Myocyte (in vitro differentiated cells): ENCODE data around the gene ENPP1. TPM values are rescaled to one million over a fixed set of nuclear protein-coding genes. Genes with fewer than 3 reads are reported as not detected.
A peak's percentile ranks its signal among the peaks of the same experiment; 100 is the strongest.
"Not testable (repeated sequence)": the region's sequence is repeated elsewhere in the genome, so short reads cannot be mapped to it uniquely, and the experiment has no call there.

ENCODE experiments used
- DNase-seq: peaks from one replicate; pipeline ENCODE4 v3.0.0-alpha.2; 2012; ENCODE audit warnings: low read depth
- total RNA-seq: library from RNA; depleted of rRNA; stranded (reverse); fragments of >200 nt; gene quantifications from 2 replicates; pipeline ENCODE4 v1.2.3, GENCODE V29; 2014

Gene ENPP1
- total RNA-seq, 1 donor from 2014 or later, result 8.3 TPM

- DNase-seq, result no peak
These were observed 20.3 kb downstream of the ENPP1 start for GRCh38 chr6:131828080-131828479.

- no peak for DNase-seq
These were observed 21.1 kb downstream of the ENPP1 start for GRCh38 chr6:131828951-131829350.

- peak; percentile 57 for DNase-seq
These were observed 23.6 kb downstream of the ENPP1 start for GRCh38 chr6:131831392-131831791.

- DNase-seq, result no peak
These were observed 24.1 kb downstream of the ENPP1 start for GRCh38 chr6:131831886-131832285.

- DNase-seq, result no peak
These were observed 24.5 kb downstream of the ENPP1 start for GRCh38 chr6:131832363-131832762.

GRCh38 chr6:131838051-131838450, 30.2 kb downstream of the ENPP1 start:
- DNase-seq, result no peak

GRCh38 chr6:131839388-131839787, 31.6 kb downstream of the ENPP1 start:
- DNase-seq, result no peak

- no peak for DNase-seq
These were observed 32.6 kb downstream of the ENPP1 start for GRCh38 chr6:131840441-131840840.

- DNase-seq, result no peak
These were observed 33.2 kb downstream of the ENPP1 start for GRCh38 chr6:131840936-131841583.

- DNase-seq, result no peak
These were observed 35.9 kb downstream of the ENPP1 start for GRCh38 chr6:131843768-131844167.

GRCh38 chr6:131844243-131844841, 36.5 kb downstream of the ENPP1 start:
- no peak for DNase-seq

- no peak for DNase-seq
These were observed 38.3 kb downstream of the ENPP1 start for GRCh38 chr6:131846023-131846663.

- no peak for DNase-seq
These were observed 39.1 kb downstream of the ENPP1 start for GRCh38 chr6:131846905-131847304.

GRCh38 chr6:131849799-131850198, 42.0 kb downstream of the ENPP1 start:
- no peak for DNase-seq

- DNase-seq, result no peak
These were observed 43.4 kb downstream of the ENPP1 start for GRCh38 chr6:131851049-131851769.

GRCh38 chr6:131852200-131852599, 44.4 kb downstream of the ENPP1 start:
- no peak for DNase-seq

GRCh38 chr6:131854803-131855202, 47.0 kb downstream of the ENPP1 start:
- no peak for DNase-seq

- DNase-seq, result peak; percentile 42
These were observed 51.1 kb downstream of the ENPP1 start for GRCh38 chr6:131858765-131859415.

GRCh38 chr6:131859658-131860057, 51.8 kb downstream of the ENPP1 start:
- not testable (repeated sequence) for DNase-seq

- DNase-seq, result peak; percentile 25
These were observed 53.6 kb downstream of the ENPP1 start for GRCh38 chr6:131861381-131861780.

- DNase-seq, result no peak
These were observed 54.7 kb downstream of the ENPP1 start for GRCh38 chr6:131862476-131862875.
